GM19351 (cell line): ENCODE results near the gene ATP1A3.

Experiments used
- ATAC-seq: cut with Tn5 transposase; IDR thresholded peaks from one replicate; pipeline ENCODE4 v1.9.1; 2021; ENCODE audit warnings: mild to moderate bottlenecking, moderate library complexity; ENCODE audit not compliant: unreplicated experiment

The ATP1A3 gene

GRCh38 chr19:41987141-41987860, 6.7 kb downstream of the ATP1A3 start:
- no peak for ATAC-seq

GRCh38 chr19:41984961-41985360, 9.1 kb downstream of the ATP1A3 start:
- no peak for ATAC-seq

- ATAC-seq: no peak
Observed at GRCh38 chr19:41981724-41982123, 12.3 kb downstream of the ATP1A3 start.

- ATAC-seq: no peak
Observed at GRCh38 chr19:41978470-41978869, 15.6 kb downstream of the ATP1A3 start.

- ATAC-seq: no peak
Observed at GRCh38 chr19:41977916-41978315, 16.1 kb downstream of the ATP1A3 start.

- ATAC-seq: no peak
Observed at GRCh38 chr19:41974652-41975051, 19.4 kb downstream of the ATP1A3 start.

GRCh38 chr19:41971363-41971762, 22.7 kb downstream of the ATP1A3 start:
- ATAC-seq: no peak

- ATAC-seq: no peak
Observed at GRCh38 chr19:41969772-41970458, 24.1 kb downstream of the ATP1A3 start.

- no peak for ATAC-seq
Observed at GRCh38 chr19:41968751-41969595, 25.1 kb downstream of the ATP1A3 start.

- ATAC-seq: no peak
Observed at GRCh38 chr19:41967054-41967783, 26.8 kb downstream of the ATP1A3 start.

- no peak for ATAC-seq
Observed at GRCh38 chr19:41965106-41965505, 28.9 kb downstream of the ATP1A3 start.

- no peak for ATAC-seq
Observed at GRCh38 chr19:41960973-41961372, 33.1 kb downstream of the ATP1A3 start.

- ATAC-seq: peak; percentile 89
Observed at GRCh38 chr19:41959056-41960053, 34.7 kb downstream of the ATP1A3 start, which contains the start of gene RABAC1. Gene RABAC1 (minus strand): TSS chr19:41959321. CDS start chr19:41959292, 29 bp downstream.

- ATAC-seq: peak; percentile 61
Observed at GRCh38 chr19:41958367-41959055, 35.5 kb downstream of the ATP1A3 start.

GRCh38 chr19:41957838-41958366, 36.1 kb downstream of the ATP1A3 start:
- ATAC-seq: no peak

GRCh38 chr19:41957161-41957837, 36.7 kb downstream of the ATP1A3 start:
- ATAC-seq: no peak

GRCh38 chr19:41956621-41957020, 37.4 kb downstream of the ATP1A3 start:
- ATAC-seq: no peak

- ATAC-seq: no peak
Observed at GRCh38 chr19:41955521-41955920, 38.5 kb downstream of the ATP1A3 start.
